ENCODE measurements around the gene MVK.

The MVK gene

GRCh38 chr12:109588461-109589239 lies 15.1 kb downstream of the MVK start:
- H3K9me2 ChIP-seq (ENCODE audit: low read depth, low read length) = no peaks in the 10 kb centered on the region
- TF ChIP-seq CTCF (IDR thresholded peaks at IDR 0.05; ENCODE audit: low read length) (no peak), EZH2 (IDR thresholded peaks at IDR 0.05; ENCODE audit: borderline replicate concordance, low read length) (no peak)
- H3K9me3 ChIP-seq (ENCODE audit: low read length) = no peaks in the 10 kb centered on the region
- H3K36me3 ChIP-seq (ENCODE audit: insufficient read depth, low read length) = peaks cover 10% of the 10 kb centered on the region; the same call in 1 of the 2 replicates
- no peaks in the 10 kb centered on the region for H3K4me1 ChIP-seq (ENCODE audit: insufficient read depth, low read length, severe bottlenecking)
- H3K9ac ChIP-seq (ENCODE audit: low read length) = no peak overlapping the region
- no peak overlapping the region for H3K4me2 ChIP-seq (ENCODE audit: low read length)
- no peaks in the 10 kb centered on the region for H4K20me1 ChIP-seq (ENCODE audit: insufficient read depth, low read length)
- H3F3A ChIP-seq (ENCODE audit: insufficient read depth, low read length) = no peaks in the 10 kb centered on the region
- H3K27me3 ChIP-seq (ENCODE audit: insufficient read depth, low read length) = no peaks in the 10 kb centered on the region
- H3K79me2 ChIP-seq (ENCODE audit: insufficient read depth, low read length) = no peaks in the 10 kb centered on the region
- H3K4me3 ChIP-seq (ENCODE audit: low read depth, low read length, poor library complexity, severe bottlenecking) = no peak overlapping the region
- no peak overlapping the region for H2AFZ ChIP-seq (ENCODE audit: low read length)
- H3K27ac ChIP-seq (ENCODE audit: low read depth, low read length, poor library complexity, severe bottlenecking) = no peak overlapping the region

GRCh38 chr12:109589240-109589590 lies 15.6 kb downstream of the MVK start:
- Histone ChIP-seq H3K4me2 (ENCODE audit: low read length) (no peak overlapping the region), H3K9ac (ENCODE audit: low read length) (no peak overlapping the region), H3K36me3 (ENCODE audit: insufficient read depth, low read length) (peaks cover 5% of the 10 kb centered on the region; the same call in 1 of the 2 replicates), H3K4me3 (ENCODE audit: low read depth, low read length, poor library complexity, severe bottlenecking) (no peak overlapping the region), H3K27ac (ENCODE audit: low read depth, low read length, poor library complexity, severe bottlenecking) (no peak overlapping the region), H4K20me1 (ENCODE audit: insufficient read depth, low read length) (no peaks in the 10 kb centered on the region), H3K9me2 (ENCODE audit: low read depth, low read length) (no peaks in the 10 kb centered on the region), H2AFZ (ENCODE audit: low read length) (no peak overlapping the region), H3F3A (ENCODE audit: insufficient read depth, low read length) (no peaks in the 10 kb centered on the region), H3K27me3 (ENCODE audit: insufficient read depth, low read length) (no peaks in the 10 kb centered on the region), H3K9me3 (ENCODE audit: low read length) (no peaks in the 10 kb centered on the region), H3K79me2 (ENCODE audit: insufficient read depth, low read length) (no peaks in the 10 kb centered on the region), H3K4me1 (ENCODE audit: insufficient read depth, low read length, severe bottlenecking) (no peaks in the 10 kb centered on the region)
- TF ChIP-seq CTCF (IDR thresholded peaks at IDR 0.05; ENCODE audit: low read length) = no peak
- TF ChIP-seq EZH2 (IDR thresholded peaks at IDR 0.05; ENCODE audit: borderline replicate concordance, low read length) = no peak

- no peaks in the 10 kb centered on the region for H3K27me3 ChIP-seq (ENCODE audit: insufficient read depth, low read length)
- no peak overlapping the region for H3K27ac ChIP-seq (ENCODE audit: low read depth, low read length, poor library complexity, severe bottlenecking)
- no peaks in the 10 kb centered on the region for H3K79me2 ChIP-seq (ENCODE audit: insufficient read depth, low read length)
- no peak overlapping the region for H3K9ac ChIP-seq (ENCODE audit: low read length)
- H3K4me1 ChIP-seq (ENCODE audit: insufficient read depth, low read length, severe bottlenecking) = no peaks in the 10 kb centered on the region
- H3K9me3 ChIP-seq (ENCODE audit: low read length) = no peaks in the 10 kb centered on the region
- H3K36me3 ChIP-seq (ENCODE audit: insufficient read depth, low read length) = peaks cover 4% of the 10 kb centered on the region; the same call in 1 of the 2 replicates
- H4K20me1 ChIP-seq (ENCODE audit: insufficient read depth, low read length) = no peaks in the 10 kb centered on the region
- no peak overlapping the region for H3K4me3 ChIP-seq (ENCODE audit: low read depth, low read length, poor library complexity, severe bottlenecking)
- no peak overlapping the region for H2AFZ ChIP-seq (ENCODE audit: low read length)
- TF ChIP-seq CTCF (IDR thresholded peaks at IDR 0.05; ENCODE audit: low read length) (no peak), EZH2 (IDR thresholded peaks at IDR 0.05; ENCODE audit: borderline replicate concordance, low read length) (no peak)
- no peaks in the 10 kb centered on the region for H3F3A ChIP-seq (ENCODE audit: insufficient read depth, low read length)
- no peak overlapping the region for H3K4me2 ChIP-seq (ENCODE audit: low read length)
- H3K9me2 ChIP-seq (ENCODE audit: low read depth, low read length) = no peaks in the 10 kb centered on the region
These were observed 16.2 kb downstream of the MVK start for GRCh38 chr12:109589691-109590245.

Measured in OCI-LY1 (cell line).